Thoracic aorta (tissue), 2 donors: ENCODE results near the gene LIN9. TPM values are rescaled to one million over a fixed set of nuclear protein-coding genes. Genes with fewer than 3 reads are reported as not detected.

ENCODE experiments used
- ATAC-seq: fragments of 150-250 bp; one replicate; pipeline ENCODE4 v1.8.0; 2017; ENCODE audit warnings: low read depth; ENCODE audit not compliant: insufficient number of reproducible peaks, low FRiP score
- DNase-seq: peaks from one replicate; pipeline ENCODE4 v3.0.0-alpha.2; 2020; ENCODE audit warnings: low spot score
- H3K27ac ChIP-seq, 2 donors: fragments of 200-600 bp; sonication (generic); 1 replicate in 1 of 2; 2 replicates in 1 of 2; pipeline ENCODE4 v1.5.1; 2016; ENCODE audit warnings: mild to moderate bottlenecking in 2 of 2, moderate library complexity in 2 of 2
- H3K27me3 ChIP-seq: fragments of 200-600 bp; sonication (generic); replicated peaks from 2 replicates; pipeline ENCODE4 v1.6.0; 2016; ENCODE audit warnings: mild to moderate bottlenecking; ENCODE audit not compliant: insufficient read depth
- H3K36me3 ChIP-seq: fragments of 200-600 bp; sonication (generic); one replicate; pipeline ENCODE4 v1.5.1; 2016
- H3K4me1 ChIP-seq, 2 donors: fragments of 200-600 bp; sonication (generic); 1 replicate in 1 of 2; 2 replicates in 1 of 2; pipeline versions ENCODE4 v1.5.1 to v1.6.0; 2016; ENCODE audit warnings: low read depth in 2 of 2, mild to moderate bottlenecking in 1 of 2; ENCODE audit not compliant: control insufficient read depth in 1 of 2
- H3K4me3 ChIP-seq: fragments of 200-600 bp; sonication (generic); 2 replicates; pipeline ENCODE4 v1.5.1; 2016; ENCODE audit warnings: mild to moderate bottlenecking
- H3K9me3 ChIP-seq: fragments of 200-600 bp; sonication (generic); 2 replicates; pipeline ENCODE4 v1.5.1; 2016
- total RNA-seq, 2 donors: library from RNA; depleted of rRNA; stranded (reverse); fragments of >200 nt; gene quantifications; one replicate each; pipeline versions ENCODE4 v1.1.0 to v1.2.3, GENCODE V29; 2016
- TF ChIP-seq, protein P1 (sequence below): fragments of 200-600 bp; sonication (generic); IDR thresholded peaks from one replicate; pipeline ENCODE4 v1.5.1; 2019; ENCODE audit warnings: antibody characterized with exemption

LIN9 gene
- total RNA-seq, 2 donors from 2014 or later: 1.3 to 1.6 TPM

- no peaks in the 10 kb centered on the region for H3K9me3 ChIP-seq
- DNase-seq (no peak), ATAC-seq (no peak)
- no peak overlapping the region for H3K4me3 ChIP-seq
- H3K4me1 ChIP-seq: peaks cover 3 to 20% of the 10 kb centered on the region in 2 donors
- TF ChIP-seq, protein P1, sequence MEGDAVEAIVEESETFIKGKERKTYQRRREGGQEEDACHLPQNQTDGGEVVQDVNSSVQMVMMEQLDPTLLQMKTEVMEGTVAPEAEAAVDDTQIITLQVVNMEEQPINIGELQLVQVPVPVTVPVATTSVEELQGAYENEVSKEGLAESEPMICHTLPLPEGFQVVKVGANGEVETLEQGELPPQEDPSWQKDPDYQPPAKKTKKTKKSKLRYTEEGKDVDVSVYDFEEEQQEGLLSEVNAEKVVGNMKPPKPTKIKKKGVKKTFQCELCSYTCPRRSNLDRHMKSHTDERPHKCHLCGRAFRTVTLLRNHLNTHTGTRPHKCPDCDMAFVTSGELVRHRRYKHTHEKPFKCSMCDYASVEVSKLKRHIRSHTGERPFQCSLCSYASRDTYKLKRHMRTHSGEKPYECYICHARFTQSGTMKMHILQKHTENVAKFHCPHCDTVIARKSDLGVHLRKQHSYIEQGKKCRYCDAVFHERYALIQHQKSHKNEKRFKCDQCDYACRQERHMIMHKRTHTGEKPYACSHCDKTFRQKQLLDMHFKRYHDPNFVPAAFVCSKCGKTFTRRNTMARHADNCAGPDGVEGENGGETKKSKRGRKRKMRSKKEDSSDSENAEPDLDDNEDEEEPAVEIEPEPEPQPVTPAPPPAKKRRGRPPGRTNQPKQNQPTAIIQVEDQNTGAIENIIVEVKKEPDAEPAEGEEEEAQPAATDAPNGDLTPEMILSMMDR: no peak
- H3K27me3 ChIP-seq: no peaks in the 10 kb centered on the region
- no peaks in the 10 kb centered on the region for H3K36me3 ChIP-seq
- H3K27ac ChIP-seq: no peak overlapping the region
Observed at GRCh38 chr1:226306425-226306824, 2.5 kb downstream of the LIN9 start.

GRCh38 chr1:226305184-226305583, 3.8 kb downstream of the LIN9 start:
- TF ChIP-seq, protein P1: no peak
- Histone ChIP-seq H3K4me3 (no peak overlapping the region), H3K27me3 (no peaks in the 10 kb centered on the region), H3K4me1 (peaks cover 2 to 17% of the 10 kb centered on the region in 2 donors), H3K27ac (no peak overlapping the region), H3K9me3 (no peaks in the 10 kb centered on the region), H3K36me3 (no peaks in the 10 kb centered on the region)
- no peak for DNase-seq
- ATAC-seq: no peak

DNA sequence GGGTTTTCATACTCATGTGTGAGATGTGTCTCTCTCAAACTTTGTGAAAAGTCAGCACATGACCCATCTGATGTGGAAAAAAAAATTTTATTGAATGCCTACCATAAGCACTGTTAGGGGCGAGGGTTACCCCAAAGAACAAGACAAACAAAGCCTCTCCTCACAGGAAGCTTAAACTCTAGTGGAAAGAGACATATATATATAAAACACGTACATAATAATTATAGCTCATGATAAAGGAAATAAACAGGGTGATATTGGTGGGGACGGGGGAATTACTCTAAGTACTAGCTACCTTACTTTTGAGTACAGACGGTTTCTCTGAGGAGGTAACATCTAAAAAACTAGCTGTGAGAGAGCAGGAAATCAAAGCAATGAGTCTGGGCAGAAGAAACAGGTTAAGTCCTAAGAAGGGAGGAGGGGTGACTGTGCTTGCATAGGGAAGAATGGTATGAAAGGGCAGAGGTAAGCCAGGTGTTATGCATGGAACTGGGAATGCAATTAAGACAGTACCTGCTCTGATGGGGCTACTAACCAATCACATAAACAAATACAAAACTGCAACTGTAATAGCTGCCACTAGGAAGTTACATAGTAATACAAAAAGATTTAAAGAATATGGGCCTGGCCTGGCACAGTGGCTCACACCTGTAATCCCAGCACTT, 4.5 kb downstream of the LIN9 start:
- H3K27me3 ChIP-seq: no peaks in the 10 kb centered on the region
- H3K36me3 ChIP-seq: no peaks in the 10 kb centered on the region
- TF ChIP-seq, protein P1: no peak
- no peaks in the 10 kb centered on the region for H3K9me3 ChIP-seq
- no peak overlapping the region for H3K27ac ChIP-seq
- peaks cover 0 to 15% of the 10 kb centered on the region in 2 donors for H3K4me1 ChIP-seq
- DNase-seq (no peak), ATAC-seq (no peak)
- no peak overlapping the region for H3K4me3 ChIP-seq

DNA sequence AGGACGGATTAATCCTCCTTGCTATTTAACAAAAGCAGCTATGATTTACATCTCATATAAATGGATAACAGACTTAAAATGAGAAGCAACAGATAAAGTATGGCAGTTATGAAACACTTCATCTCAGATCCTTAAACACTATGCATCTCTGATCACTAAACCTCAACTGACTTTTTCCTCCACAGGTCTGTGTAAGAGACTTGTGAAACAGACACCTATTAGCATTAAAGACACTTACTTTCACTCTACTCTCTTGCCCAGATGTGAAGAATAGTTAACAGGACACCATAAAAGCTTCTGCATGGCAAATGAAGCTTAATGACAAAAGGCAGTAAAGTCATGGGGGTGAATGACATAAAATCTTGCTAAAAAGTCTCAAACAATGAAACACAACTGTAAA, 6.2 kb downstream of the LIN9 start:
- Histone ChIP-seq H3K27me3 (no peaks in the 10 kb centered on the region), H3K4me1 (peaks cover 0 to 8% of the 10 kb centered on the region in 2 donors), H3K4me3 (no peak overlapping the region), H3K27ac (no peak overlapping the region), H3K36me3 (no peaks in the 10 kb centered on the region), H3K9me3 (no peaks in the 10 kb centered on the region)
- DNase-seq (no peak), ATAC-seq (no peak)
- TF ChIP-seq, protein P1: no peak

DNA sequence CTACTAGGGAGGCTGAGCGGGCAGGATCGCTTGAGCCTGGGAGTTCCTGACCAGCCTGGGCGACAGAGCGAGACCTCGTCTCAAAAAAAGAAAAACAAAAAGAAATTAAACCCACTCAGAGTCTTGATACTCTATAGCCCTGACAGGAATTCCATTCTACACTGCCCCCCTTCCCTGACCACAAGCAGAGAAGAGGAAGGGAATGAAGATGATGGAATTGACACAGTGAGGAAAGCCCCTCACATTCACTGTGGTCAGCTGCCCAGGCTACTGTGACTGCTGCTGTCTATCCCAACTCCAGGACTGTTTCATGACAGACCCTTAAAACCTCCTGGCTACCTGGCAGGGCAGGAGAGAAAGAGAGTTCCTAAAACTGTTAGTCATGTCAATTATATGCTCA, 12.1 kb downstream of the LIN9 start:
- Histone ChIP-seq H3K36me3 (no peaks in the 10 kb centered on the region), H3K9me3 (no peaks in the 10 kb centered on the region), H3K4me1 (peaks cover 0 to 8% of the 10 kb centered on the region in 2 donors), H3K27ac (no peak overlapping the region), H3K27me3 (no peaks in the 10 kb centered on the region), H3K4me3 (no peak overlapping the region)
- DNase-seq (no peak), ATAC-seq (no peak)
- TF ChIP-seq, protein P1: no peak
